PC-3 (cell line): ENCODE results near the gene CDC42EP2. TPM values are rescaled to one million over a fixed set of nuclear protein-coding genes. Genes with fewer than 3 reads are reported as not detected.

Experiments used
- ATAC-seq: fragments of 200-7000 bp; cut with Tn5 transposase; 2 replicates; pipeline ENCODE4 v1.9.1; 2020; ENCODE audit warnings: mild to moderate bottlenecking, moderate library complexity
- BruUV-seq: library from RNA; stranded (reverse); fragments of 400-500 nt; replicated peaks from 2 replicates; lab custom pipeline; 2021; lab: Mats Ljungman, UMichigan
- CTCF ChIA-PET: fragments of 300-600 bp; sonication (Branson Sonifier 250); formaldehyde crosslinking; loops from one replicate; lab custom pipeline; 2022; ENCODE audit warnings: antibody characterized with exemption; lab: Charles Lee
- POLR2A ChIA-PET: fragments of 300-600 bp; sonication (Branson Sonifier 250); formaldehyde crosslinking; loops from one replicate; lab custom pipeline; 2022; ENCODE audit warnings: antibody characterized with exemption; ENCODE audit not compliant: unreplicated experiment; lab: Charles Lee
- DNase-seq: peaks from one replicate; pipeline ENCODE4 v3.0.0-alpha.2; 2015
- H2AFZ ChIP-seq: fragments of 300-600 bp; sonication (generic); 2 replicates; pipeline ENCODE4 v1.6.0; 2016; ENCODE audit warnings: antibody characterized with exemption, low read length
- H3F3A ChIP-seq: fragments of 300-600 bp; sonication (generic); one replicate; pipeline ENCODE4 v1.6.0; 2017; ENCODE audit warnings: antibody characterized with exemption, low read length, control low read depth, mild to moderate bottlenecking; ENCODE audit not compliant: unreplicated experiment
- H3K27ac ChIP-seq: fragments of 300-600 bp; sonication (generic); 2 replicates; pipeline ENCODE4 v1.5.1; 2016; ENCODE audit warnings: mild to moderate bottlenecking, low read length
- H3K27me3 ChIP-seq: fragments of 300-600 bp; sonication (generic); 2 replicates; pipeline ENCODE4 v1.6.1; 2016; ENCODE audit warnings: low read length, mixed read lengths
- H3K36me3 ChIP-seq: fragments of 300-600 bp; sonication (generic); 2 replicates; pipeline ENCODE4 v1.6.1; 2016; ENCODE audit warnings: low read depth, mixed run types, low read length, mixed read lengths
- H3K4me1 ChIP-seq: fragments of 300-600 bp; sonication (generic); 2 replicates; pipeline ENCODE4 v1.5.1; 2016; ENCODE audit warnings: low read length; ENCODE audit not compliant: insufficient read depth
- H3K4me2 ChIP-seq: fragments of 300-600 bp; sonication (generic); 2 replicates; pipeline ENCODE4 v1.6.0; 2016; ENCODE audit warnings: low read length
- H3K4me3 ChIP-seq: fragments of 300-600 bp; sonication (generic); 2 replicates; pipeline ENCODE4 v1.5.1; 2016; ENCODE audit warnings: mild to moderate bottlenecking, low read length, mixed read lengths
- H3K79me2 ChIP-seq: fragments of 300-600 bp; sonication (generic); 2 replicates; pipeline ENCODE4 v1.6.1; 2017; ENCODE audit warnings: low read length, mixed read lengths
- H3K9ac ChIP-seq: fragments of 300-600 bp; sonication (generic); 2 replicates; pipeline ENCODE4 v1.6.0; 2016; ENCODE audit warnings: mild to moderate bottlenecking, low read length
- H3K9me2 ChIP-seq: fragments of 300-600 bp; sonication (generic); replicated peaks from 2 replicates; pipeline ENCODE4 v1.6.1; 2016; ENCODE audit warnings: mixed run types, low read length, mixed read lengths
- H3K9me3 ChIP-seq: fragments of 300-600 bp; sonication (generic); 2 replicates; pipeline ENCODE4 v1.6.1; 2016; ENCODE audit warnings: low read length, mixed read lengths
- H4K20me1 ChIP-seq: fragments of 300-600 bp; sonication (generic); 2 replicates; pipeline ENCODE4 v1.6.1; 2016; ENCODE audit warnings: low read length, mixed read lengths
- CTCF ChIP-seq: fragments of 300-600 bp; sonication (generic); conservative IDR thresholded peaks from 2 replicates; pipeline ENCODE4 v1.5.1; 2017; ENCODE audit warnings: antibody characterized with exemption, low read depth, mild to moderate bottlenecking, low read length
- EZH2 ChIP-seq: fragments of 300-600 bp; sonication (generic); IDR thresholded peaks from one replicate; pipeline ENCODE4 v1.6.1; 2017; ENCODE audit warnings: antibody characterized with exemption, mild to moderate bottlenecking, low read length; ENCODE audit not compliant: unreplicated experiment
- EZH2phosphoT487 ChIP-seq: fragments of 300-600 bp; sonication (generic); IDR thresholded peaks from 2 replicates; pipeline ENCODE4 v1.6.1; 2018; ENCODE audit warnings: mild to moderate bottlenecking, antibody characterized with exemption, low read length, borderline replicate concordance
- intact Hi-C: fragments of 100-400 bp; cut with micrococcal nuclease; formaldehyde crosslinking; loops from 2 replicates; pipeline ENCODE4 v1.9.0; 2023
- total RNA-seq: library from RNA; depleted of rRNA; stranded (reverse); fragments of >200 nt; gene quantifications from 2 replicates; pipeline ENCODE4 v1.2.3, GENCODE V29; 2014

Gene CDC42EP2
- total RNA-seq, 1 experiment from 2014 or later, result 25.7 TPM

- Histone ChIP-seq H3K4me2 (no peak overlapping the region), H3K9me2 (no peaks in the 10 kb centered on the region), H2AFZ (no peak overlapping the region), H3K9ac (no peak overlapping the region), H3F3A (no peaks in the 10 kb centered on the region), H3K4me3 (no peak overlapping the region), H4K20me1 (no peaks in the 10 kb centered on the region), H3K79me2 (no peaks in the 10 kb centered on the region), H3K9me3 (no peaks in the 10 kb centered on the region), H3K27ac (no peak overlapping the region), H3K36me3 (peaks cover 2% of the 10 kb centered on the region; the same call in 1 of the 2 replicates), H3K27me3 (no peaks in the 10 kb centered on the region), H3K4me1 (0 out of 2 replicates have a peak, but pooled peaks cover 6% of the 10 kb centered on the region)
- CTCF ChIA-PET, result no interaction called here
- TF ChIP-seq EZH2, result no peak
- TF ChIP-seq EZH2phosphoT487, result no peak
- TF ChIP-seq CTCF, result no peak
- POLR2A ChIA-PET, result no interaction called here
- intact Hi-C loops, result no loop called here
- no peak for DNase-seq
- no peak for ATAC-seq
- BruUV-seq, result no TSS peak
These were observed 11.1 kb upstream of the CDC42EP2 start for GRCh38 chr11:65303555-65303954.

GRCh38 chr11:65304110-65304509, 10.6 kb upstream of the CDC42EP2 start:
- no TSS peak for BruUV-seq
- Histone ChIP-seq H3K9ac (no peak overlapping the region), H3K27me3 (no peaks in the 10 kb centered on the region), H3K4me1 (0 out of 2 replicates have a peak, but pooled peaks cover 7% of the 10 kb centered on the region), H3K9me2 (no peaks in the 10 kb centered on the region), H3K4me2 (no peak overlapping the region), H3K4me3 (no peak overlapping the region), H3K79me2 (no peaks in the 10 kb centered on the region), H3K36me3 (no peaks in the 10 kb centered on the region), H3K9me3 (no peaks in the 10 kb centered on the region), H4K20me1 (no peaks in the 10 kb centered on the region), H3K27ac (no peak overlapping the region), H2AFZ (no peak overlapping the region), H3F3A (no peaks in the 10 kb centered on the region)
- intact Hi-C loops, result no loop called here
- CTCF ChIA-PET, result no interaction called here
- TF ChIP-seq CTCF (no peak), EZH2 (no peak), EZH2phosphoT487 (no peak)
- POLR2A ChIA-PET, result no interaction called here
- ATAC-seq (no peak), DNase-seq (no peak)

GRCh38 chr11:65304613-65305012, 10.1 kb upstream of the CDC42EP2 start:
- 0 out of 2 replicates have a peak, but pooled peaks cover 7% of the 10 kb centered on the region for H3K4me1 ChIP-seq
- POLR2A ChIA-PET, result no interaction called here
- intact Hi-C loops, result no loop called here
- ATAC-seq, result no peak
- H3K4me3 ChIP-seq, result no peak overlapping the region
- H3K36me3 ChIP-seq, result no peaks in the 10 kb centered on the region
- H2AFZ ChIP-seq, result no peak overlapping the region
- TF ChIP-seq EZH2phosphoT487 (no peak), EZH2 (no peak), CTCF (no peak)
- H3F3A ChIP-seq, result no peaks in the 10 kb centered on the region
- H3K9ac ChIP-seq, result no peak overlapping the region
- no TSS peak for BruUV-seq
- no peaks in the 10 kb centered on the region for H3K9me2 ChIP-seq
- no peaks in the 10 kb centered on the region for H3K27me3 ChIP-seq
- H3K27ac ChIP-seq, result no peak overlapping the region
- no peak overlapping the region for H3K4me2 ChIP-seq
- no peaks in the 10 kb centered on the region for H4K20me1 ChIP-seq
- CTCF ChIA-PET, result no interaction called here
- H3K79me2 ChIP-seq, result no peaks in the 10 kb centered on the region
- no peaks in the 10 kb centered on the region for H3K9me3 ChIP-seq
- no peak for DNase-seq
